ENCODE measurements around the gene TNIK.

The TNIK gene

GRCh38 chr3:171480526-171480925 lies 20.3 kb upstream of the TNIK start:
- DNase-seq (ENCODE audit: low read depth, low spot score): no peak
- no peak for TF ChIP-seq CTCF (IDR thresholded peaks at IDR 0.05; ENCODE audit: insufficient read depth, low read length, missing control alignments)
- no peak overlapping the region for H3K4me3 ChIP-seq (ENCODE audit: low read depth, low read length)
- ChIA-PET CTCF (no interaction called here), POLR2A (no interaction called here)

GRCh38 chr3:171476532-171477102 lies 16.4 kb upstream of the TNIK start:
- ChIA-PET POLR2A (no interaction called here), CTCF (no interaction called here)
- TF ChIP-seq CTCF (IDR thresholded peaks at IDR 0.05; ENCODE audit: insufficient read depth, low read length, missing control alignments): no peak

GRCh38 chr3:171472552-171472951 lies 12.3 kb upstream of the TNIK start:
- POLR2A ChIA-PET: no interaction called here
- no peak for TF ChIP-seq CTCF (IDR thresholded peaks at IDR 0.05; ENCODE audit: insufficient read depth, low read length, missing control alignments)
- DNase-seq (ENCODE audit: low read depth, low spot score): no peak
- no peak overlapping the region for H3K4me3 ChIP-seq (ENCODE audit: low read depth, low read length)
- CTCF ChIA-PET: interaction anchor here (1.0 kb wide), 1 partner anchor 422 kb away, joined by 4 read pairs; no protein-coding TSS in a partner anchor

More at GRCh38 chr3:171476532-171477102, 16.4 kb upstream of the TNIK start:
- H3K4me3 ChIP-seq (ENCODE audit: low read depth, low read length): no peak overlapping the region
- DNase-seq (ENCODE audit: low read depth, low spot score): no peak

- ChIA-PET POLR2A (no interaction called here), CTCF (no interaction called here)
- DNase-seq (ENCODE audit: low read depth, low spot score): no peak
- H3K4me3 ChIP-seq (ENCODE audit: low read depth, low read length): no peak overlapping the region
- no peak for TF ChIP-seq CTCF (IDR thresholded peaks at IDR 0.05; ENCODE audit: insufficient read depth, low read length, missing control alignments)
Observed at GRCh38 chr3:171470714-171471227, 10.6 kb upstream of the TNIK start.

GRCh38 chr3:171469376-171469775 lies 9.2 kb upstream of the TNIK start:
- no peak for DNase-seq (ENCODE audit: low read depth, low spot score)
- TF ChIP-seq CTCF (IDR thresholded peaks at IDR 0.05; ENCODE audit: insufficient read depth, low read length, missing control alignments): no peak
- POLR2A ChIA-PET: no interaction called here
- H3K4me3 ChIP-seq (ENCODE audit: low read depth, low read length): no peak overlapping the region
- CTCF ChIA-PET: interaction anchor here (1.2 kb wide), 1 partner anchor 68 kb away, joined by 3 read pairs; no protein-coding TSS in a partner anchor

GRCh38 chr3:171468296-171468906 lies 8.2 kb upstream of the TNIK start:
- CTCF ChIA-PET: interaction anchor here (1.2 kb wide), 1 partner anchor 69 kb away, joined by 3 read pairs; no protein-coding TSS in a partner anchor
- no peak for TF ChIP-seq CTCF (IDR thresholded peaks at IDR 0.05; ENCODE audit: insufficient read depth, low read length, missing control alignments)
- POLR2A ChIA-PET: no interaction called here
- no peak for DNase-seq (ENCODE audit: low read depth, low spot score)
- no peak overlapping the region for H3K4me3 ChIP-seq (ENCODE audit: low read depth, low read length)
